Gastroesophageal sphincter (tissue), 4 donors: ENCODE results near the gene UBR2. TPM values are rescaled to one million over a fixed set of nuclear protein-coding genes. Genes with fewer than 3 reads are reported as not detected.

Experiments
- ATAC-seq: fragments of 150-250 bp; one replicate; pipeline ENCODE4 v1.9.1; 2016; ENCODE audit warnings: mild to moderate bottlenecking, moderate library complexity
- H3K27ac ChIP-seq, 4 donors: fragments of 200-600 bp; sonication (generic) in 3 of 4; 1 replicate in 3 of 4; 2 replicates in 1 of 4; pipeline ENCODE4 v1.5.1; 2016 to 2019
- H3K27me3 ChIP-seq: fragments of 200-600 bp; sonication (generic); one replicate; pipeline ENCODE4 v1.5.1; 2019
- H3K36me3 ChIP-seq, 2 donors: fragments of 200-600 bp; sonication (generic); one replicate each; pipeline ENCODE4 v1.5.1; 2019; ENCODE audit warnings: control low read depth in 1 of 2
- H3K4me1 ChIP-seq, 3 donors: fragments of 200-600 bp; sonication (generic); 1 replicate in 2 of 3; 2 replicates in 1 of 3; pipeline ENCODE4 v1.5.1; 2016 to 2019; ENCODE audit warnings: control low read depth in 2 of 3
- H3K4me3 ChIP-seq, 2 donors: fragments of 200-600 bp; sonication (generic); one replicate each; pipeline ENCODE4 v1.5.1; 2019; ENCODE audit warnings: mild to moderate bottlenecking in 1 of 2, moderate library complexity in 1 of 2
- H3K9me3 ChIP-seq, 3 donors: fragments of 200-600 bp; sonication (generic); one replicate each; pipeline ENCODE4 v1.5.1; 2017 to 2019; ENCODE audit warnings: control low read depth in 2 of 3
- EP300 ChIP-seq: sonication (generic); formaldehyde crosslinking; IDR thresholded peaks from one replicate; pipeline ENCODE4 v1.6.1; 2017; ENCODE audit warnings: antibody characterized with exemption, mild to moderate bottlenecking
- POLR2A ChIP-seq, 2 donors: fragments of 450-650 bp; IDR thresholded peaks; one replicate each; pipeline ENCODE4 v1.6.1; 2017; ENCODE audit warnings: antibody characterized with exemption in 2 of 2, mild to moderate bottlenecking in 2 of 2, moderate library complexity in 1 of 2
- POLR2AphosphoS5 ChIP-seq: sonication (generic); formaldehyde crosslinking; IDR thresholded peaks from one replicate; pipeline ENCODE4 v1.6.1; 2017; ENCODE audit warnings: antibody characterized with exemption
- WGBS, 2 donors: methylation state at CpG; one replicate each; pipeline ENCODE4 v1.1.5; 2018; ENCODE audit warnings: low coverage in 1 of 2; 5-methylcytosine and 5-hydroxymethylcytosine counted together
- total RNA-seq, 4 donors: library from RNA; depleted of rRNA; stranded (reverse); fragments of >200 nt; gene quantifications; one replicate each; pipeline ENCODE4 v1.1.0, GENCODE V29; 2016
- TF ChIP-seq, protein P1 (sequence below), 4 experiments: fragments of 200-600 bp in 2 of 4; fragments of 450-650 bp in 2 of 4; sonication (generic) in 1 of 4; IDR thresholded peaks; one replicate each; pipeline ENCODE4 v1.5.1; 2017 to 2019; ENCODE audit warnings: antibody characterized with exemption in 4 of 4, mild to moderate bottlenecking in 2 of 4, moderate library complexity in 2 of 4

The UBR2 gene
- total RNA-seq, 4 donors from 2014 or later = 27.8 to 44.8 (median 32.8) TPM

DNA sequence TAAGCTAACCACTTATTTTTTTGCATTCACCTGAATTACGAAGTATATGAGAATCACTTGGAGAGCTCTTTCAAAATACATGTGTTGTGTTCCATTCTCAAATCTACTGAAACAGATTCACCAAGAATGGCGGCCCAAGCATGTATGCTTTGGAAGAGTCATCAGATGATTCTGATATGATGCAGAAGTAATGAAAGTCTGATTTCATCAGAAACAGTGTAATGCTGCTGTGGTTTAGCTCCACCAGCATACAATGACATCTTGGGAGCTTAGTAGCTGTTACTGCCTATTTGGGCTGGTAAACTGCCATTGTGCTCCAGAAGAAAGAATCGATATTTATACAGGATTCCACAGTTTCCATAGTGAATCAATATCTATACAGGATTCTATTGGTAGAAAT, 52.9 kb downstream of the UBR2 start:
- Histone ChIP-seq H3K36me3 (peaks cover 3 to 82% of the 10 kb centered on the region in 2 donors), H3K9me3 (no peaks in the 10 kb centered on the region), H3K4me1 (no peaks in the 10 kb centered on the region), H3K27me3 (no peaks in the 10 kb centered on the region), H3K4me3 (no peak overlapping the region), H3K27ac (no peak overlapping the region)
- 91 to 97% methylated on average over 3 of the region's 3 CpGs for WGBS, 2 donors
- ATAC-seq = no peak
- TF ChIP-seq POLR2AphosphoS5 = no peak
- TF ChIP-seq EP300 = no peak
- TF ChIP-seq, protein P1, sequence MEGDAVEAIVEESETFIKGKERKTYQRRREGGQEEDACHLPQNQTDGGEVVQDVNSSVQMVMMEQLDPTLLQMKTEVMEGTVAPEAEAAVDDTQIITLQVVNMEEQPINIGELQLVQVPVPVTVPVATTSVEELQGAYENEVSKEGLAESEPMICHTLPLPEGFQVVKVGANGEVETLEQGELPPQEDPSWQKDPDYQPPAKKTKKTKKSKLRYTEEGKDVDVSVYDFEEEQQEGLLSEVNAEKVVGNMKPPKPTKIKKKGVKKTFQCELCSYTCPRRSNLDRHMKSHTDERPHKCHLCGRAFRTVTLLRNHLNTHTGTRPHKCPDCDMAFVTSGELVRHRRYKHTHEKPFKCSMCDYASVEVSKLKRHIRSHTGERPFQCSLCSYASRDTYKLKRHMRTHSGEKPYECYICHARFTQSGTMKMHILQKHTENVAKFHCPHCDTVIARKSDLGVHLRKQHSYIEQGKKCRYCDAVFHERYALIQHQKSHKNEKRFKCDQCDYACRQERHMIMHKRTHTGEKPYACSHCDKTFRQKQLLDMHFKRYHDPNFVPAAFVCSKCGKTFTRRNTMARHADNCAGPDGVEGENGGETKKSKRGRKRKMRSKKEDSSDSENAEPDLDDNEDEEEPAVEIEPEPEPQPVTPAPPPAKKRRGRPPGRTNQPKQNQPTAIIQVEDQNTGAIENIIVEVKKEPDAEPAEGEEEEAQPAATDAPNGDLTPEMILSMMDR (IDR thresholded peaks at IDR 0.05) = no peak
- TF ChIP-seq POLR2A (IDR thresholded peaks at IDR 0.05) = no peak

DNA sequence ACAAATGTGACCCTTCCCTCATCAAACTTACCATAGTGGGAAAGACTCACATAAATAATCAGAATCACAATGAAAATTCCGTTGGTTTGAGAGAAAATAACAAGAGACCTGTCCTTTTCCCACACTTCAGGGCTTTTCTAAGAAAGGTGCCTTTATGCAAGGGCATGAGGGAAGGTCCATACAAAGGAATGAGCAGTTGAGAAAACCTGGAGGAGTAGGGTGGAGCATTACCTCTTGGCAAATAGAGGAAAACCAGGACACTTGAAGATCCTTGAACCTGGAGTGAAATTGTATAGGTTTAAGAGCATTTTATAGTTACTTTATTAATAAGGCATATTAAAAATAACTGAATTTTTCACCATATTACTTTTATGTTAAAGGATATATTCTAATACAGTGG, 54.3 kb downstream of the UBR2 start:
- TF ChIP-seq POLR2A (IDR thresholded peaks at IDR 0.05) = no peak
- TF ChIP-seq POLR2AphosphoS5 = no peak
- TF ChIP-seq, protein P1 (IDR thresholded peaks at IDR 0.05) = no peak
- no peak for TF ChIP-seq EP300
- Histone ChIP-seq H3K27me3 (no peaks in the 10 kb centered on the region), H3K36me3 (peaks cover 3 to 84% of the 10 kb centered on the region in 2 donors), H3K4me1 (no peaks in the 10 kb centered on the region), H3K4me3 (no peak overlapping the region), H3K27ac (no peak overlapping the region), H3K9me3 (no peaks in the 10 kb centered on the region)
- WGBS, 2 donors = 50 to 53% methylated on average over 1 of the region's 1 CpG
- ATAC-seq = no peak

DNA sequence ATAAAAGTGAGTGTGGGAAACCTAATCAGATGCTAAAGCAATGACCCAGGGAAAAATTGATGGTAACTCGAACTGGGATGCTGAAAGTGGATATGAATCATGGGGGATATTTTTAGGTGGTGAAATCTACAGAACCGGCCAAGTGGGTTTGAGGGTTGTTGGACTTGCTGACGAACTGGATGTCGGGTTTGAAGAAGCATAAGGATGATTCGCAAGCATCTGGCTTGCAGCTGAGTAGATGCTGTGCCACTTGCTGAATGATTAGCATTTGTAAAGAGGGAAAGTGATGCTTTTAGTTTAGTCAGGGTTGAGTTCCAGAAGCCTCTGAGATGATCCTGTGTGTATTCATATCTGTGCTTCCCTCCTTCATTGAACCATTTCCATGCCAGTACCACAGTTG, 54.9 kb downstream of the UBR2 start:
- H3K9me3 ChIP-seq = no peaks in the 10 kb centered on the region
- no peaks in the 10 kb centered on the region for H3K4me1 ChIP-seq
- no peak overlapping the region for H3K27ac ChIP-seq
- H3K27me3 ChIP-seq = no peaks in the 10 kb centered on the region
- WGBS, 2 donors = 44 to 55% methylated on average over 4 to 5 of the region's 5 CpGs
- peaks cover 3 to 82% of the 10 kb centered on the region in 2 donors for H3K36me3 ChIP-seq
- no peak for ATAC-seq
- TF ChIP-seq, protein P1 (IDR thresholded peaks at IDR 0.05) = no peak
- TF ChIP-seq POLR2A (IDR thresholded peaks at IDR 0.05) (no peak), EP300 (no peak), POLR2AphosphoS5 (no peak)
- no peak overlapping the region for H3K4me3 ChIP-seq

DNA sequence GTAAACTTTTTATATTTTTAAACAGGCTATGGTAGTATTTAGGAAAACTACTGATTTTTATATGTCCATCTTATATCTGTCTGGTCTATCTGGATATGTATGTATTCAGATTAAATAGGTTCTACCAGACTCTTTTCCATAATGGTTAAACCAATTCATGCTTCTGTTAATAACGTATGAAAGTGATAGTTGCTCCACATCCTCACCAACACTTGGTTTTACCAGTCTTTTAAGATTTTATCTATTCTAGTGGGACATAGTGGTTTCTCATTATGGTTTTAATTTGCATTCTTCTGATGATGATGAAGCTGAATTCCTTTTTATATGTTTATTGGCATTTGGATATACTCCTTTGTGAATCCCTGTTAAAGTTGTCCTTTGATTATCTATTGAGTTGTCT, 56.1 kb downstream of the UBR2 start:
- TF ChIP-seq POLR2AphosphoS5 = no peak
- no peak for TF ChIP-seq EP300
- TF ChIP-seq, protein P1 (IDR thresholded peaks at IDR 0.05) = no peak
- no peak for TF ChIP-seq POLR2A (IDR thresholded peaks at IDR 0.05)
- H3K9me3 ChIP-seq = no peaks in the 10 kb centered on the region
- no peaks in the 10 kb centered on the region for H3K4me1 ChIP-seq
- no peaks in the 10 kb centered on the region for H3K27me3 ChIP-seq
- no peak overlapping the region for H3K4me3 ChIP-seq
- no peak overlapping the region for H3K27ac ChIP-seq
- H3K36me3 ChIP-seq = peaks cover 3 to 85% of the 10 kb centered on the region in 2 donors
- 73 to 100% methylated on average over 1 of the region's 1 CpG for WGBS, 2 donors
- no peak for ATAC-seq

DNA sequence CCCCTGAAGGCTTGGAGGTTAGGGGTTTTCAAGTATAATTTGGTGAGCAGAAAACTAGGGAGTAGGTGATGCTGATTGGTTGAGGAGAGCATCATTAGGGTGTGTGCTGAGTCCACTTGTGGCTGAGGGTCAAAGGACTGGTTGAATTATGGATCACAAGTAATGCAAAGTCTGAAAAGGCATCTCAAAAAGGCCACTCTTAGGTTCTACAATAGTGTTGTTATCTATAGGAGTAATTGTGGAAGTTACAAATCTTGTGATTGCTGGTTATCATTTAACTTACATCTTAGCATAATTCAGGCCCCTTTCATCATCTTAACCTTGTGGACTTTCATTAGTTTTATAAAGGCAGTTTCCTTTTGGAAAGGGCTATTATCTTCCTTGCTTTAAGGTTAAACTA, 60.8 kb downstream of the UBR2 start:
- Histone ChIP-seq H3K36me3 (peaks cover 0 to 66% of the 10 kb centered on the region in 2 donors), H3K4me1 (peaks cover 0 to 17% (median 3%) of the 10 kb centered on the region in 3 donors), H3K27me3 (no peaks in the 10 kb centered on the region), H3K27ac (no peak overlapping the region), H3K9me3 (no peaks in the 10 kb centered on the region), H3K4me3 (no peak overlapping the region)
- TF ChIP-seq EP300 (no peak), POLR2AphosphoS5 (no peak), POLR2A (IDR thresholded peaks at IDR 0.05) (no peak)
- TF ChIP-seq, protein P1 (IDR thresholded peaks at IDR 0.05) = no peak
- no peak for ATAC-seq
